Uterus (tissue), 2 donors: ENCODE measurements around the gene RBMS1.

ENCODE experiments used
- POLR2A ChIP-seq, 2 donors: fragments of 450-650 bp; IDR thresholded peaks; one replicate each; pipeline ENCODE4 v1.6.1; 2016; ENCODE audit warnings: antibody characterized with exemption in 2 of 2, mild to moderate bottlenecking in 1 of 2, moderate library complexity in 1 of 2
- TF ChIP-seq, protein P1 (sequence below), 4 experiments: fragments of 200-600 bp in 2 of 4; fragments of 450-650 bp in 2 of 4; sonication (generic) in 2 of 4; IDR thresholded peaks; one replicate each; pipeline ENCODE4 v1.5.1; 2016 to 2019; ENCODE audit warnings: antibody characterized with exemption in 4 of 4, mild to moderate bottlenecking in 2 of 4, moderate library complexity in 1 of 4

DNA sequence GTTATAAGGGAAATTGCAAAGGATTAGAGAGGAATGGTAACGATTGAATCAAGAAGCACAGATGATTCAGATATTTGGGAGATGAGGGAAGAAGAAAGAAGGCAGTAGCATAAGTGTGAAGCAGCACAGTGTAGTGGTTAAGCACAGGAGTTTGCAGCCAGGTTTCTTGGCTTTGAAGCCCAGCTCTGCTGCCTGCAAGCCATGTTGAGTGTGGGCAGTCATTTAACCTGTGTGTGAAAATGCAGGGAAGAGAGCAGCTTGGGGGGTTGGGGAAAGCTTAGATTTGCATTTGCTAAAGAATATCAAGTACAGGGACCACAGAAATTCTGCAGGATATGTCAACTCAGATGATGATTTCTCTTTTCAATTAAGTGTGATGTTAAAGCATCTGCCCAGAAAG lies 21.5 kb upstream of the RBMS1 start:
- TF ChIP-seq, protein P1, sequence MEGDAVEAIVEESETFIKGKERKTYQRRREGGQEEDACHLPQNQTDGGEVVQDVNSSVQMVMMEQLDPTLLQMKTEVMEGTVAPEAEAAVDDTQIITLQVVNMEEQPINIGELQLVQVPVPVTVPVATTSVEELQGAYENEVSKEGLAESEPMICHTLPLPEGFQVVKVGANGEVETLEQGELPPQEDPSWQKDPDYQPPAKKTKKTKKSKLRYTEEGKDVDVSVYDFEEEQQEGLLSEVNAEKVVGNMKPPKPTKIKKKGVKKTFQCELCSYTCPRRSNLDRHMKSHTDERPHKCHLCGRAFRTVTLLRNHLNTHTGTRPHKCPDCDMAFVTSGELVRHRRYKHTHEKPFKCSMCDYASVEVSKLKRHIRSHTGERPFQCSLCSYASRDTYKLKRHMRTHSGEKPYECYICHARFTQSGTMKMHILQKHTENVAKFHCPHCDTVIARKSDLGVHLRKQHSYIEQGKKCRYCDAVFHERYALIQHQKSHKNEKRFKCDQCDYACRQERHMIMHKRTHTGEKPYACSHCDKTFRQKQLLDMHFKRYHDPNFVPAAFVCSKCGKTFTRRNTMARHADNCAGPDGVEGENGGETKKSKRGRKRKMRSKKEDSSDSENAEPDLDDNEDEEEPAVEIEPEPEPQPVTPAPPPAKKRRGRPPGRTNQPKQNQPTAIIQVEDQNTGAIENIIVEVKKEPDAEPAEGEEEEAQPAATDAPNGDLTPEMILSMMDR (IDR thresholded peaks at IDR 0.05) = no peak
- TF ChIP-seq POLR2A (IDR thresholded peaks at IDR 0.05) = no peak
